Upper lobe of left lung (tissue), 6 donors: ENCODE data around the gene ODAD3. TPM values are rescaled to one million over a fixed set of nuclear protein-coding genes. Genes with fewer than 3 reads are reported as not detected.
A peak's percentile ranks its signal among the peaks of the same experiment; 100 is the strongest.
"Not testable (repeated sequence)": the region's sequence is repeated elsewhere in the genome, so short reads cannot be mapped to it uniquely, and the experiment has no call there.

ENCODE experiments used
- ATAC-seq, 2 donors: fragments of 200-7000 bp; cut with Tn5 transposase; one replicate each; pipeline ENCODE4 v1.9.1; 2022; ENCODE audit warnings: mild to moderate bottlenecking in 2 of 2, moderate library complexity in 2 of 2; ENCODE audit not compliant: low FRiP score in 2 of 2
- DNase-seq, 2 donors: peaks; one replicate each; pipeline ENCODE4 v3.0.0-alpha.2; 2019 to 2020
- H3K27ac ChIP-seq, 4 donors: fragments of 200-600 bp; sonication (generic); one replicate each; pipeline ENCODE4 v1.5.1; 2016 to 2019
- H3K27me3 ChIP-seq, 4 donors: fragments of 200-600 bp; sonication (generic); one replicate each; pipeline ENCODE4 v1.5.1; 2017 to 2019
- H3K36me3 ChIP-seq, 4 donors: fragments of 200-600 bp; sonication (generic); one replicate each; pipeline ENCODE4 v1.5.1; 2016 to 2019
- H3K4me1 ChIP-seq, 4 donors: fragments of 200-600 bp; sonication (generic); one replicate each; pipeline ENCODE4 v1.5.1; 2018 to 2019
- H3K4me3 ChIP-seq, 4 donors: fragments of 200-600 bp; sonication (generic); one replicate each; pipeline ENCODE4 v1.5.1; 2017 to 2019; ENCODE audit warnings: mild to moderate bottlenecking in 2 of 4, moderate library complexity in 1 of 4
- H3K9me3 ChIP-seq, 4 donors: fragments of 200-600 bp; sonication (generic); one replicate each; pipeline ENCODE4 v1.5.1; 2018 to 2019
- EP300 ChIP-seq, 4 donors: sonication (generic); formaldehyde crosslinking; IDR thresholded peaks; one replicate each; pipeline ENCODE4 v1.5.1; 2017; ENCODE audit warnings: antibody characterized with exemption in 4 of 4, control low read depth in 2 of 4
- POLR2A ChIP-seq, 4 donors: fragments of 450-650 bp; IDR thresholded peaks; one replicate each; pipeline ENCODE4 v1.5.1; 2016 to 2017; ENCODE audit warnings: antibody characterized with exemption in 4 of 4, mild to moderate bottlenecking in 2 of 4
- POLR2AphosphoS5 ChIP-seq, 2 donors: sonication (generic); formaldehyde crosslinking; IDR thresholded peaks; one replicate each; pipeline ENCODE4 v1.5.1; 2017; ENCODE audit warnings: antibody characterized with exemption in 2 of 2
- WGBS, 2 donors: methylation state at CpG; one replicate each; pipeline ENCODE4 v1.1.5; 2017 to 2018; 5-methylcytosine and 5-hydroxymethylcytosine counted together
- total RNA-seq, 6 donors: library from RNA; depleted of rRNA in 4 of 6; stranded (reverse); fragments of >200 nt in 4 of 6; gene quantifications; one replicate each; pipeline versions ENCODE4 v1.1.0 to v1.2.1, GENCODE V29; 2016 to 2021
- TF ChIP-seq, protein P1 (sequence below), 6 experiments: fragments of 450-650 bp in 4 of 6; fragments of 200-600 bp in 2 of 6; sonication (generic) in 2 of 6; IDR thresholded peaks; one replicate each; pipeline ENCODE4 v1.5.1; 2016 to 2019; ENCODE audit warnings: antibody characterized with exemption in 6 of 6
- donor health status: DM: no; HTN: no; CAD: no; lungs with moderate emphysema.
- donor health status: DM: no; HTN: yes; CAD: no; lungs with severe emphysema.

ODAD3 gene
- total RNA-seq, 6 donors from 2014 or later, result 0.34 to 11.1 (median 4.1) TPM

DNA sequence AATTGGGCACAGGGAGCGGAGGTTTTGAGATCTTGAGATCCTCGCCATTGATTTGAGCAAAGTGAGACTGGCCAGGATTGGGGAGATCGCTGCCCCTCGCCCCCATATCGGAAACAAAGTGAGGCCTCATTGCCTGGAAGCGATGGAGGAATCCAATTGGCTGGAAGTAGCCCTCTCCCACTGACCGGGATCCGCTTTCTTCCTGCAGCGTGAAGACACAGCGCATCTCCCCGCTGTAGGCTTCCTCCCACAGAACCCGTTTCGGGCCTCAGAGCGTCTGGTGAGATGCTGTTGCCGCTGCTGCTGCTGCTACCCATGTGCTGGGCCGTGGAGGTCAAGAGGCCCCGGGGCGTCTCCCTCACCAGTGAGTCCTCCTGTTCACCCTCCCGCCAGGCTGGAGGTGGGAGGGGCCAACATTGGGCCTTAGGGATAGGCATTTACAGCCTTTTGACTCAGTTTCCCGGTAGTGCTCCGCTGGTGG is 952 bp upstream of the ODAD3 start:
- ATAC-seq (no peak), DNase-seq (no peak)
- no peaks in the 10 kb centered on the region for H3K9me3 ChIP-seq
- H3K4me3 ChIP-seq, result peak overlapping the region; percentile 63 to 90 (median 78)
- peaks cover 9 to 40% (median 34%) of the 10 kb centered on the region in 4 donors for H3K36me3 ChIP-seq
- 0 to 5% methylated on average over 9 to 16 of the region's 21 CpGs for WGBS, 2 donors
- TF ChIP-seq POLR2A (IDR thresholded peaks at IDR 0.05) (no peak), EP300 (IDR thresholded peaks at IDR 0.05) (no peak), POLR2AphosphoS5 (IDR thresholded peaks at IDR 0.05) (no peak)
- TF ChIP-seq, protein P1, sequence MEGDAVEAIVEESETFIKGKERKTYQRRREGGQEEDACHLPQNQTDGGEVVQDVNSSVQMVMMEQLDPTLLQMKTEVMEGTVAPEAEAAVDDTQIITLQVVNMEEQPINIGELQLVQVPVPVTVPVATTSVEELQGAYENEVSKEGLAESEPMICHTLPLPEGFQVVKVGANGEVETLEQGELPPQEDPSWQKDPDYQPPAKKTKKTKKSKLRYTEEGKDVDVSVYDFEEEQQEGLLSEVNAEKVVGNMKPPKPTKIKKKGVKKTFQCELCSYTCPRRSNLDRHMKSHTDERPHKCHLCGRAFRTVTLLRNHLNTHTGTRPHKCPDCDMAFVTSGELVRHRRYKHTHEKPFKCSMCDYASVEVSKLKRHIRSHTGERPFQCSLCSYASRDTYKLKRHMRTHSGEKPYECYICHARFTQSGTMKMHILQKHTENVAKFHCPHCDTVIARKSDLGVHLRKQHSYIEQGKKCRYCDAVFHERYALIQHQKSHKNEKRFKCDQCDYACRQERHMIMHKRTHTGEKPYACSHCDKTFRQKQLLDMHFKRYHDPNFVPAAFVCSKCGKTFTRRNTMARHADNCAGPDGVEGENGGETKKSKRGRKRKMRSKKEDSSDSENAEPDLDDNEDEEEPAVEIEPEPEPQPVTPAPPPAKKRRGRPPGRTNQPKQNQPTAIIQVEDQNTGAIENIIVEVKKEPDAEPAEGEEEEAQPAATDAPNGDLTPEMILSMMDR (IDR thresholded peaks at IDR 0.05), result no peak
- peaks cover 13 to 21% (median 16%) of the 10 kb centered on the region in 4 donors for H3K4me1 ChIP-seq
- H3K27ac ChIP-seq, result peak overlapping the region; percentile 65 to 88 (median 86)
- H3K27me3 ChIP-seq, result no peaks in the 10 kb centered on the region

- H3K27me3 ChIP-seq, result no peaks in the 10 kb centered on the region
- peak overlapping the region; percentile 65 to 88 (median 86) for H3K27ac ChIP-seq
- peaks cover 9 to 29% (median 25%) of the 10 kb centered on the region in 4 donors for H3K36me3 ChIP-seq
- no peak for TF ChIP-seq POLR2A (IDR thresholded peaks at IDR 0.05)
- no peak for TF ChIP-seq POLR2AphosphoS5 (IDR thresholded peaks at IDR 0.05)
- no peak for TF ChIP-seq EP300 (IDR thresholded peaks at IDR 0.05)
- TF ChIP-seq, protein P1 (IDR thresholded peaks at IDR 0.05), result no peak
- peaks cover 13 to 21% (median 16%) of the 10 kb centered on the region in 4 donors for H3K4me1 ChIP-seq
- no peaks in the 10 kb centered on the region for H3K9me3 ChIP-seq
- H3K4me3 ChIP-seq, result peak overlapping the region in 3 of 4 donors; percentile 76 to 90 (median 79)
- peak; percentile 9 to 20 for ATAC-seq
- peak in 1 of 2 donors; percentile 81 for DNase-seq
- WGBS, 2 donors, result 7% methylated on average over 8 of the region's 9 CpGs; no CpG with 5 or more reads in 1 of the 2 donors
These were observed 241 bp downstream of the ODAD3 start for GRCh38 chr19:11434703-11435056.

DNA sequence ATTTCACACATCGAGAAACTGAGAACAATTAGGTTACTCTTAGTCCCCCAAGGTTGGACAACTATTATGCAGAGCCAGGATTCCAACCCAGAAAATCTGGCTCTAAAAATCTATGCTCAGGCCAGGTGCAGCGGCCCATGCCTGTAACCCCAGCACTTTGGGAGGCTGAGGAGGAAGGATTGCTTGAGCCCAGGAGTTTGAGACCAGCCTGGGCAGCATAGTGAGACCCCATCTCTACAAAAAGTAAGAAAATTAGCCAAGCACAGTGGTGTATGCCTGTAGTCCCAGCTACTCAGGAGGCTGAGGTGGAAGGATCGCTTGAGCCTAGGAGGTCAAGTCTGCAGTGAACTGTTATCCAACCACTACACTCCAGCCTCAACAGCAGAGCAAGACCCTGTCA is 1.4 kb downstream of the ODAD3 start:
- H3K4me1 ChIP-seq, result peaks cover 13 to 21% (median 16%) of the 10 kb centered on the region in 4 donors
- not testable (repeated sequence) for H3K4me3 ChIP-seq, H3K27me3 ChIP-seq, H3K9me3 ChIP-seq, ATAC-seq, DNase-seq, H3K27ac ChIP-seq
- WGBS, 2 donors, result 91 to 94% methylated on average over 3 of the region's 3 CpGs
- H3K36me3 ChIP-seq, result peaks cover 9 to 21% (median 16%) of the 10 kb centered on the region in 4 donors

GRCh38 chr19:11426656-11427055 is 8.3 kb downstream of the ODAD3 start:
- H3K27me3 ChIP-seq, result peaks cover 0 to 2% (median 0%) of the 10 kb centered on the region in 4 donors
- ATAC-seq (no peak), DNase-seq (no peak)
- no peaks in the 10 kb centered on the region for H3K9me3 ChIP-seq
- H3K27ac ChIP-seq, result no peak overlapping the region
- peaks cover 11 to 24% (median 17%) of the 10 kb centered on the region in 4 donors for H3K4me1 ChIP-seq
- no peaks in the 10 kb centered on the region for H3K36me3 ChIP-seq
- TF ChIP-seq POLR2AphosphoS5 (IDR thresholded peaks at IDR 0.05), result no peak
- TF ChIP-seq POLR2A (IDR thresholded peaks at IDR 0.05), result no peak
- TF ChIP-seq EP300 (IDR thresholded peaks at IDR 0.05), result no peak
- TF ChIP-seq, protein P1 (IDR thresholded peaks at IDR 0.05), result no peak
- H3K4me3 ChIP-seq, result no peak overlapping the region
- WGBS, 2 donors, result 90 to 92% methylated on average over 14 to 18 of the region's 19 CpGs

DNA sequence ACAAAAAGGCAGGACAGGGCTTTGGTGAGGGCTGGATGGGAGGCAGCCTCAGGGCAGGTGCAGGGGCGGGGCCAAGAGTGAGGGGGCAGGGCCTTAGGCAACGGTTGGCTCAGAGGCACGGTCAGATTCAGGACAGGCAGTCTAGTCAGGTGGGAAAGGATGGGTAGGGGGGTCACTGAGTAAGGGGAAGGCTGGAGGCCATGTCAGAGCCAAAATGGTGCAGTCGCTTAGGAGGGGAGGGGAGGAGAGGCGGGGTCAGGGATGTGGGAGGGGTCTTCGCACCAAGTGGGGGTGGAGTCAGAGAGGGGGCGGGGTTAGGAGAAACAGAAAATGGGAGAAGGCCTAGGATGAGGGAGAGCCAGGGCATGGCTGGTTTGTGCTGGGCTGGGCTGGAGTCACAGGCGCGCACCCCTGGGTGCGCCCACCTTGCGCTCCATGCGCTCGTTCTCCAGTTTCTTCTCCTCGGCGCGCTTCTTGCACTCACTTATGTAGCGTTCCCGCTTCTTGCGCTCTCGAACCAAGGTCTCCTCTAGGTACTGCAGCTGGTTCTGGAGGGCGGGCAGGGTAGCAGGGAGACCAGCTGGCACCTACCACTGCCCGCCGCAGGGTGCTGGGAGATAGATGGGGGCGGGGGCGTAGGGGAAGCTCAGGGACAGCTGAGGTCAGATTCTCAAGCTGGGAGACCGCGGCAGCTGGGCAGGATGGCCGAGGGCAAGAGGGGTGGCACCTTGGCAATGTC is 9.0 kb downstream of the ODAD3 start:
- ATAC-seq (no peak), DNase-seq (no peak)
- peaks cover 0 to 4% (median under 1%) of the 10 kb centered on the region in 4 donors for H3K27me3 ChIP-seq
- TF ChIP-seq, protein P1 (IDR thresholded peaks at IDR 0.05), result no peak
- TF ChIP-seq POLR2A (IDR thresholded peaks at IDR 0.05), result no peak
- no peak for TF ChIP-seq EP300 (IDR thresholded peaks at IDR 0.05)
- TF ChIP-seq POLR2AphosphoS5 (IDR thresholded peaks at IDR 0.05), result no peak
- peaks cover 19 to 32% (median 24%) of the 10 kb centered on the region in 4 donors for H3K4me1 ChIP-seq
- 88 to 91% methylated on average over 28 of the region's 28 CpGs for WGBS, 2 donors
- H3K4me3 ChIP-seq, result no peak overlapping the region
- no peak overlapping the region for H3K27ac ChIP-seq
- H3K9me3 ChIP-seq, result no peaks in the 10 kb centered on the region
- H3K36me3 ChIP-seq, result no peaks in the 10 kb centered on the region
